ENCODE results near the gene M1AP. TPM values are rescaled to one million over a fixed set of nuclear protein-coding genes. Genes with fewer than 3 reads are reported as not detected.

M1AP gene
- total RNA-seq, 1 donor: 0.31 TPM

GRCh38 chr2:74593826-74594772 lies 54.0 kb downstream of the M1AP start:
- Histone ChIP-seq H3K9me3 (ENCODE audit: low read depth, low read length) (no peaks in the 10 kb centered on the region), H3K4me1 (ENCODE audit: insufficient read depth, low read length) (no peaks in the 10 kb centered on the region), H3K4me3 (ENCODE audit: low read length) (no peak overlapping the region), H3K27me3 (ENCODE audit: insufficient read depth, low read length) (peaks cover 30% of the 10 kb centered on the region)

DNA sequence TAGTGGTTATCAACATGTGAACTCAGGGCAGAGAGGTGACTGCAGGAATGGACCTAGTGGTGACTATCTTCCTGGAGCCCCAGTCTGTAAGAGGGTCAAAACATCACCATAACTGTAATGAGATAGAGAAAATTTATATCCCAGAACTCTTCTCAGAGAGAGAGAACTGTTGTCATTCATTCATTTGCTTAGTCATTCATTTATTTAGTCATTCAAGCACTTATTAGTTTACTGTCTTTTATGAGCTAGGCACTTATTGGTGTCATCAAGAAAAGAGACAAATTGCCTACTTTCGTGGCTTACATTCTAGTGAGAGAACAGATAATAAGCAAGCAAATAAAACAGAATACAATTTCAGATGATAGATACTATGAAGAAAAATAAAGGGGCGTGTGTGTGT lies 59.5 kb downstream of the M1AP start:
- Histone ChIP-seq H3K4me3 (ENCODE audit: low read length) (no peak overlapping the region), H3K27me3 (ENCODE audit: insufficient read depth, low read length) (peaks cover 14% of the 10 kb centered on the region), H3K9me3 (ENCODE audit: low read depth, low read length) (no peaks in the 10 kb centered on the region)

GRCh38 chr2:74587664-74588277 lies 60.4 kb downstream of the M1AP start:
- Histone ChIP-seq H3K27me3 (ENCODE audit: insufficient read depth, low read length) (peaks cover 8% of the 10 kb centered on the region), H3K4me1 (ENCODE audit: insufficient read depth, low read length) (peaks cover 29% of the 10 kb centered on the region), H3K9me3 (ENCODE audit: low read depth, low read length) (no peaks in the 10 kb centered on the region), H3K4me3 (ENCODE audit: low read length) (no peak overlapping the region)

More for the DNA sequence above, 59.5 kb downstream of the M1AP start:
- peaks cover 25% of the 10 kb centered on the region for H3K4me1 ChIP-seq (ENCODE audit: insufficient read depth, low read length)

DNA sequence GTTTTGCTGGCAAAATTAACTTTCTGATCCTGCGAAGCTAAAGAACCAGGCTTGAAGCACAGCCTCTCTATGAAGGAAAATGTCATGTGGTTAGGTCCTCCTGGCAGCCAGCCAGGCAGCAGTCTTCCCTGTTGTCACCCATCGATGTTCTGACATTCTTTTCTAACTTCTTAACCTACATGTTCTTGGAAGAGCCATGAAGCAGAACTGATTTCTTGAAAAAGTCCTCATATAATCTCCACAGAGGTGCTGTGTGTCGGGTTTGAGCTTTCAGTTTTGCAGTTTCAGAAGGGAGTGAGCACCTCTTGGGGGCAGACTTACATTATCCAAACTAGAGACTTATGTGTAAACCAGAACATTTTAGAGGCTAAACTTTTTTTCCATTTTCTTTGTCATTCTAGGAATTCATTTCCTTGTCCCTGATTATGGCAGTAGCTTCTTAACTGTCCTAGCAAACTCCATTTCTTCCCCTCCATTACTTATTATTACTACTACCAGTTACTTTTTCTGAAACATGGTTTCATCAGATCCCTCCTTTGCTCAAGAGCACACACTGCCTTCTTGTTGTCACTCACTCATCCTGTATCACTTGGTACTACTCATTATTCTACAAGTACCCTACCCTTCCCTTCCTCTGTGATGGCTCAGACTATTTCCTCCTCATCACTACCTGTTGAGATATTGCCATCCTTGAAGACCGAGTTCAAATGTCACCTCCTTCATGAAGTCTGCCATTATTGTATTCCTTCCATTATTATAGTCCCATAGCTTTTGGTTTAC lies 62.5 kb downstream of the M1AP start:
- H3K4me1 ChIP-seq (ENCODE audit: insufficient read depth, low read length): peaks cover 29% of the 10 kb centered on the region
- peaks cover 1% of the 10 kb centered on the region for H3K27me3 ChIP-seq (ENCODE audit: insufficient read depth, low read length)
- no peak overlapping the region for H3K4me3 ChIP-seq (ENCODE audit: low read length)
- no peaks in the 10 kb centered on the region for H3K9me3 ChIP-seq (ENCODE audit: low read depth, low read length)

DNA sequence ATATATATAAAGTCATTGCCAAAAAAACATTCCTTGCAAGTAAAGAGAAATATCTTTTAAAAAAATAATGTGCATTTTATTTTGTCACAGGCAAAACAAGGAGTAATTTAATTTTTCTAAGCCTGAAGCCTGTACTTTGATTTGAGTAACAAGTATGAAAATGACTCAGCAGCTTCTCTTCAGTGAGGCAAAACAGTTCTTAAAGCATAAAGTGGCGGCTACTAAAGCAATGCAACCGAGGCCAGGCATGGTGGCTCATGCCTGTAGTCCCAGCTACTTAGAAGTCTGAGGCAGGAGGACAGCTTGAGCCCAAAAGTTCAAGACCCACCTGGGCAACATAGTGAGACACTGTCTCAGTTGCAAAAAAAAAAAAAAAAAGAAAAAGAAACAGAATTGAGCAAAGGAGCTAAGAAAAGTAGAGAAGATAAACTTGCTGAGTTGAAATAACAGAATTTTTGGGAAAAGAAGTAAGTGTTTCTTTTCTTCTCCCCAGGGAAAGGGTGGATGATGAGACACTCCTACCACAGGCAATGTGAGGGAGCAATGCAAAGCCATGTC lies 64.0 kb downstream of the M1AP start:
- Histone ChIP-seq H3K9me3 (ENCODE audit: low read depth, low read length) (no peaks in the 10 kb centered on the region), H3K4me1 (ENCODE audit: insufficient read depth, low read length) (peaks cover 29% of the 10 kb centered on the region), H3K4me3 (ENCODE audit: low read length) (no peak overlapping the region), H3K27me3 (ENCODE audit: insufficient read depth, low read length) (no peaks in the 10 kb centered on the region)

GRCh38 chr2:74583504-74583903 lies 64.6 kb downstream of the M1AP start:
- H3K4me1 ChIP-seq (ENCODE audit: insufficient read depth, low read length): peaks cover 36% of the 10 kb centered on the region
- no peak overlapping the region for H3K4me3 ChIP-seq (ENCODE audit: low read length)
- H3K27me3 ChIP-seq (ENCODE audit: insufficient read depth, low read length): no peaks in the 10 kb centered on the region
- H3K9me3 ChIP-seq (ENCODE audit: low read depth, low read length): no peaks in the 10 kb centered on the region

- Histone ChIP-seq H3K9me3 (ENCODE audit: low read depth, low read length) (no peaks in the 10 kb centered on the region), H3K4me1 (ENCODE audit: insufficient read depth, low read length) (peaks cover 49% of the 10 kb centered on the region), H3K4me3 (ENCODE audit: low read length) (no peak overlapping the region), H3K27me3 (ENCODE audit: insufficient read depth, low read length) (no peaks in the 10 kb centered on the region)
Observed at GRCh38 chr2:74582184-74582583, 65.9 kb downstream of the M1AP start.

DNA sequence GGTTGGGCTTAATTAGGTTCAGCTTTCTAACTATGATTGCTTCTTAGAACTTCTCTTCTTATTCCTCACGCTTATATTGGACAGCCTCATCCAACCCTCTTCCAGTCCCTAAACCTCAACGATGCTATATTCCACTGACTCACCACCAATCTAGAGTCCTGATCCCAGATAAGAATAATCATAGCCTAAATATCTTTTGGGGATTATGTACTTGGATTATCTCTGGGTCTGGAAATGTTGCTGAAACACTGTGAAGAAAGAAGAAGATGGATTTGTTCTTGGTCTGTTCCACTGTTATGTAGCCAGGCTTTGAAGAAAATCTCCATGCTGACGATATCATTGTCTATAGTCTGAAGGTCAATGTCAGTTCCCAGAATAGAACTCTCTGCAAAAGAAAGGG lies 66.7 kb downstream of the M1AP start:
- Histone ChIP-seq H3K4me1 (ENCODE audit: insufficient read depth, low read length) (peaks cover 55% of the 10 kb centered on the region), H3K27me3 (ENCODE audit: insufficient read depth, low read length) (no peaks in the 10 kb centered on the region), H3K4me3 (ENCODE audit: low read length) (no peak overlapping the region), H3K9me3 (ENCODE audit: low read depth, low read length) (no peaks in the 10 kb centered on the region)

GRCh38 chr2:74578408-74578807 lies 69.7 kb downstream of the M1AP start:
- Histone ChIP-seq H3K27me3 (ENCODE audit: insufficient read depth, low read length) (no peaks in the 10 kb centered on the region), H3K4me1 (ENCODE audit: insufficient read depth, low read length) (peaks cover 58% of the 10 kb centered on the region), H3K9me3 (ENCODE audit: low read depth, low read length) (no peaks in the 10 kb centered on the region), H3K4me3 (ENCODE audit: low read length) (no peak overlapping the region)

- Histone ChIP-seq H3K9me3 (ENCODE audit: low read depth, low read length) (no peaks in the 10 kb centered on the region), H3K4me3 (ENCODE audit: low read length) (no peak overlapping the region), H3K4me1 (ENCODE audit: insufficient read depth, low read length) (peaks cover 62% of the 10 kb centered on the region), H3K27me3 (ENCODE audit: insufficient read depth, low read length) (no peaks in the 10 kb centered on the region)
Observed at GRCh38 chr2:74577448-74577847, 70.7 kb downstream of the M1AP start.

GRCh38 chr2:74576863-74577229 lies 71.3 kb downstream of the M1AP start:
- no peaks in the 10 kb centered on the region for H3K27me3 ChIP-seq (ENCODE audit: insufficient read depth, low read length)
- H3K9me3 ChIP-seq (ENCODE audit: low read depth, low read length): no peaks in the 10 kb centered on the region
- H3K4me3 ChIP-seq (ENCODE audit: low read length): no peak overlapping the region
- H3K4me1 ChIP-seq (ENCODE audit: insufficient read depth, low read length): peaks cover 63% of the 10 kb centered on the region

DNA sequence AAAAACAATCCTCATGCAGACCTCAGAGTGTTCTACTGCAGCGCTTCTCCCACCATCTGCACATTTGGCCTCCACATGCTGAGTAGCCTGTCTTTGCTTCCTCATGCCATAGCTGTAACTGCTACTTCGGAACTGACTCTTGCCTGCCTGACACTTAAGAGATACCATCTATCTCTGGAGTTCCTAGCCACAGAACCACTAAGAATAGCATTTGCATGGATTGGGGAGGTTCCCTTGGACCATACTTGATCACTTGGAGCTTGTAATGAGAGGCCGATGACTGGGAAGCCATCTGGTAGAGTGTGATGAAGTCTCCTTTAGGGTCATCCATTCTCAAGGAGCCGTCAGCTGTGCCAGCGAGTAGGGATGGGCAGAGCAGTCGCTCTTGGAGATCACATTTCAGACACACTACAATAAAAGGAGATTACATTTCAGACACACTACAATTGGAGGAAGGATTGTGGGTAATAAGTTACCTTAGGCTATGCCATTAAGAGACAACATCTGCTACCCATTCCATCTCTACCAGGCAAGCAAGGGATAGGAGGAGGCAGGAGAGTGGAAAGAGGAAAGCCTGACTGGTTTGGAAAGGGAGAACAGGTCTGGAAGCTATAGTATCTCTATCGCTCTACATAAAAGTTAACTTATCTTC lies 71.8 kb downstream of the M1AP start:
- no peak overlapping the region for H3K4me3 ChIP-seq (ENCODE audit: low read length)
- no peaks in the 10 kb centered on the region for H3K27me3 ChIP-seq (ENCODE audit: insufficient read depth, low read length)
- no peaks in the 10 kb centered on the region for H3K9me3 ChIP-seq (ENCODE audit: low read depth, low read length)
- peaks cover 69% of the 10 kb centered on the region for H3K4me1 ChIP-seq (ENCODE audit: insufficient read depth, low read length)

DNA sequence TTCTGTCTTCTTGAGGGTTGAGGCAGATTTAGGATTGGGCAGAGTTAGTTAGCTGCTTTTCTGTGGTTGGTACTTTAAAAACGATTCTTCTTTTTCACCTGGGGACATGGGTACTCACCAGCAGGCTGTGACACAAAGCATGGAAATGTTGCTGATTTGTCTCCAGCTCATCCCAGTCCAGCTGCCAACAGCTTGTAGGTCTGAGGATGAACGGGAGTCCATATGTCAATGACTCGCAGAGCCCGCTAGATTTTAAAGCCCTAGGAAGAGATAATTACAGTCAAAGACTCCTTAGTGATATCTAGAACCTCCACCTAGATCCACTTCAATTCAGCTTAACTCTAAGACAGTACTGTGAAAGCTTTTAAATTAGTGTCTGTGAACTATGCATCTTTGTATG lies 72.8 kb downstream of the M1AP start:
- Histone ChIP-seq H3K4me1 (ENCODE audit: insufficient read depth, low read length) (peaks cover 78% of the 10 kb centered on the region), H3K4me3 (ENCODE audit: low read length) (no peak overlapping the region), H3K27me3 (ENCODE audit: insufficient read depth, low read length) (no peaks in the 10 kb centered on the region), H3K9me3 (ENCODE audit: low read depth, low read length) (no peaks in the 10 kb centered on the region)

GRCh38 chr2:74573747-74574562 lies 74.2 kb downstream of the M1AP start:
- Histone ChIP-seq H3K4me1 (ENCODE audit: insufficient read depth, low read length) (peaks cover 75% of the 10 kb centered on the region), H3K27me3 (ENCODE audit: insufficient read depth, low read length) (no peaks in the 10 kb centered on the region), H3K9me3 (ENCODE audit: low read depth, low read length) (no peaks in the 10 kb centered on the region), H3K4me3 (ENCODE audit: low read length) (no peak overlapping the region)

Measured in mononuclear cell (primary cell).